GM19239 (cell line): ENCODE results near the gene LHPP.
"Not testable (repeated sequence)": the region's sequence is repeated elsewhere in the genome, so short reads cannot be mapped to it uniquely, and the experiment has no call there.

ENCODE experiments used
- DNase-seq: peaks from one replicate; pipeline ENCODE4 v3.0.0; 2011; ENCODE audit warnings: low spot score; ENCODE audit not compliant: insufficient read length
- FAIRE-seq: peaks from 2 replicates; lab custom pipeline; 2011; peaks lifted over from hg19 to GRCh38; lab: Jason Lieb, UNC

LHPP gene

DNA sequence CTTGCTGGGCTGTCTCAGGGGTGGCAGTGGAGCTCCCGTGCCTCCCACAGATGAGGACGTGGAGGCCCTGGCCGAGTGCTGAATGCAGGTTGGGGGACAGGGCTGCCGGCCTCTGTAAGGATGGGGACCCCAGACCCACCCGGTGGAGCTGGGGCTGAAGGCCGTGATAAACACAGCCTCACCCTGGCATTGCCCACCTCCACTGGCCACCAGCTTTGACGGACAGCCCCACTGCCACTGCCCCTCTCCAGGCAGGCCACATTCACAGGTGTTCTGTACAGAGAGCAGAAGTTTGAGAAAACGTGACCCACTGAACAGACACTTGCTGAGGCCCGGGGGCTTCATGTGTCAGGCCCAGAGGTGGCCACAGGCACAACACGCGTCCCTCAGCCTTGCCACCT lies 126.2 kb downstream of the LHPP start:
- DNase-seq (no peak), FAIRE-seq (no peak)

DNA sequence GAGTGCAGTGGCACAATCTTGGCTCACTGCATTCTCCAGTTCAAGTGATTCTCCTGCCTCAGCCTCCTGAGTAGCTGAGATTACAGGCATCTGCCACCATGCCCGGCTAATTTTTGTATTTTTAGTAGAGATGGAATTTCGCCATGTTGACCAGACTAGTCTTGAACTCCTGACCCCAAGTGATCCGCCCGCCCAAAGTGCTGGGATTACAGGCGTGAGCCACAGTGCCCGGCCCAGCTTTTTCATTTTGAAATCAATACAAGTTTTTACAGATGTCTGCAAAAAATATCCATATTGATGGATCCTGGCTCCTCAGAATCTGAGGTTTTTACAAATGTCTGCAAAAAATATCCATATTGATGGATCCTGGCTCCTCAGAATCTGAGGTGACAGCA lies 126.7 kb downstream of the LHPP start:
- FAIRE-seq, DNase-seq: not testable (repeated sequence)

DNA sequence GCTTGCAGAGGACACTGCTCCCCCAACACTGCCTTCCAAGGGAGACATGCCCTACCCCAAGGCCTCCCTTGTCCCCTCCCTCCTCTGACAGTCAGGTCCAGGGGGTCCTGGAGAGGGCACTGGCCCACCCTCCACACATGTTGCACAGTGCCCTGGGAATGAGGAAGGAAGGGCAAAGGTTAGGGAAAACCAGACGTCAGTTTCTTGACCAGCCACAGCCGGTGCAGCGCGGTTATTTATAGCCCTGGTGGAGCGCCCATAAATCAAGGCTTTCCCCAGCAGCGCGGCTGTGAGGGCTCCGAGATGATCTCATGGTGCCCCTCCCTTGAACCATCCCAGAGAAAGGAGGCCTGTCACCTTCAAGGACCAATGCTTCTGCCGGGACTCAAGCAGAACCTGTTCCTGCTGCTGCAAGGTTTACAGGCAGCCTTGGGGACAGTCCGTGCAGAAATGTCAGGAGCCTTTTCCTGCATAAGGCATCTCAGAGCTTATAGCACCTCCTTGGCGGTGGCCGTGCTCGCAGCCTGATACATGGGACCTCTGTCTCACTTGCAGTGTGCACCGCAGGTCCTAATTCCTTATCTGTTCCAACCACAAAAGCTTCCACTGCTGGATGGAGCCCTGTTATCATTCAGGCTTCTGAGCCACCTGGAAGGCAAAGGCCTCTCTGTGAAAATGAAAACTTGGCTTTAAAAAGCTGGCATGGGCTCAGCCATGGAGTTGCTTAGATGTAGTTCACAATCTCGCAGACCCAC lies 127.3 kb downstream of the LHPP start:
- FAIRE-seq (no peak), DNase-seq (no peak)

DNA sequence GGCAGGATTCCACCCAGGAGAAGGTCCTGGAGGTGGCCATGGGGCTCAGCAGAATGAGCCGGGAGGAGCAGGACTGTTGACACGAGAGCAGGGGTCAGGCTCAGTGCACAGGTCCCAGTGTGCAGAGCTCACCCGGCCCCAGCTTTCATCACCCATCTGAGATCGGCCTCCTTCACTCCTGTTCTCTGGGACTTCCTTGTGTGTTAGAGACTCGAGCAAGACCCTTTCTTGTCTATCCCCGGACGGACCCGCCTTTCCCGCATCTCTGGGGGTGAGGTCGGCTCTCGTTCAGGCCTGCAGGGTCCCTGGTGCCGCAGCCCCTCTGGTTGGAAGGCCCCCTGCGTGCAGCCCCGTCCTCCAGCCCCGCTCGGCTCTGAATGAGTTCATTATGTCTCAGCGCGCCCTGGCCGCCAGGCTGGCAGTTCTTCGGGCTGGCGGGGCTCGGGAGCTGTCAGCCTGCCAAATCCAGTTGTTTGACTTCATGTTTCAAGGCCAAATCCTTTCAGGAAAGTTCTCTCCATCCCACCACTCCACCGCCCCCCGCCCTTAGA lies 127.9 kb downstream of the LHPP start:
- DNase-seq (no peak), FAIRE-seq (no peak)

DNA sequence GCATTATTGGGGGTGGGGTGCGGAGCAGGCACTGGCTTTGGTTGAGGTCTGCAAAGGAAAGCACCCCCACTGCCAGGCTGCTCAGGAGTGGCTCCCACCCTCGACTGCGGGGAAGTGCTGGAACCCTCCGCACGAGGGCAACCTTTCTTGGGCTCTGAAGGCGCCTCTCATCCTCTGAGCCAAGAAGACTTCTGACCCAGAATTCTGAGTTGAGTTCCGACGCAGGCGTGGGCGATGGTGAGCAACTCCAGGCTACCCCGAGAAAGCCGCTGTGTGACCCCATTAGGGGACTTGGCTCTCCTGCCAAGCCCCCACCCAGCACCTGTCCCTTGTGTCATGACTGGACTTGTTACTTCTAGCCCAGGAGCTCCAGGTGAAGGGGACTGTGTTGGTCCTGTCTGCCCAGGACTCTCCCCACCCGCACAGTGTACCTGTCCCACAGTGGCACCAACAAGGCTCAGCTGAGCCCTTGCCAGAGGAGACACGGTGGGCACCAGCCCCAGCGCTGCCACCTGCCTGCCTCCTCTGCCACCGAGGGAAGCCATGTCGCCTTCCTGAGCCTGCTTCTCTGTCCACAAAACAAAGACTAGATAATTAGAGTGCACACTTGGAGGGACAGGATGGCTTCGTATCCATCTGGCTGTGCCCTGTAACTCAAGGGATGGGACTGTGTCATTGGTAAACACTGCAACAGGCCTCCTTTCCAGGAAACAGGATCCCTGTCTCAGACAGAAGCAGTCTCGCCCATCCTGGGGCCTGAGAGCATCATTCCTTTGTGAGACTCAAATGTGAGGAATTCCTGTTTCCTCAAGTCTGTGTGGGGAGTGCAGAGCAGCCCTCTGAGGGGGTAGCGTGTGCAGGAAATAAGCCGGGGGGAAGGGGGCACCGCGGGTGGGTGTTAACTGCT lies 128.8 kb downstream of the LHPP start:
- FAIRE-seq: no peak
- no peak for DNase-seq

DNA sequence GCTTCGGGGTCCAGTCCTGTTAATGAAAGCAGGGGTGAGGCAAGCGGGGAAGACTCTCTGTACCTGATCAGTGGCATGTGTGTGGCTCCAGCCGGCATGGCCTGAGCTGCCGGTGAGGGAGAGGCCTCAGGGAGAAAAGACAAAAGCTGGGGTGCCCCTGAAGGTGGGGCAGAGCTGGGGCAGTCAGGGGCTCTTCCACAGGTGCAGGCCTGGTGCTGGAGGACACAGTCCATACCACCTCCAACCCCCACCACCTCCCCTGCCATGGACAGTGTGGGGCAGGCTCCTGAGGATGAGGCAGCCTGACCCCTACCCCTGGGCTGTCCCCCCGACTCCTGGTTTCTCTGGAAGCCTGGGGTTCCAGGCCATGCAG lies 129.5 kb downstream of the LHPP start:
- FAIRE-seq (no peak), DNase-seq (no peak)

DNA sequence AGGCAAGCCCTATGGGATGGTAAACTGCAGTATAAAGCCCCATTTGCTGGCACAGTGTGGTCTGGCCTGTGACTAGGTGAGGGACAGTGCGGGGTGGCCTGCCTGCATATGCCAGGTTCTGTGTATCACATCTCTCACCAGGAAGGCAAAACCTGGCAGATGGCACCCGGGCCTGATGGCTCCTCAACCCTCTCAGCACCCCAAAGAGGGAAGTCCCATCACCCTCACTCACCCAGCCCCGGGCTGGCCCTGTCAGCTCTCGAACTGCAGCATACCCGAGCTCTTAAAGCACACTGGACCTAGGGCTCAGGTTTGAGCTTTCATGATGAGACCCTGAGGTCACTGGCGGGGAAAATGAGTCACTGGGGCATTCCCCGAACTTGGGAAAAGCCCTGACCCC lies 130.5 kb downstream of the LHPP start:
- DNase-seq (no peak), FAIRE-seq (no peak)

DNA sequence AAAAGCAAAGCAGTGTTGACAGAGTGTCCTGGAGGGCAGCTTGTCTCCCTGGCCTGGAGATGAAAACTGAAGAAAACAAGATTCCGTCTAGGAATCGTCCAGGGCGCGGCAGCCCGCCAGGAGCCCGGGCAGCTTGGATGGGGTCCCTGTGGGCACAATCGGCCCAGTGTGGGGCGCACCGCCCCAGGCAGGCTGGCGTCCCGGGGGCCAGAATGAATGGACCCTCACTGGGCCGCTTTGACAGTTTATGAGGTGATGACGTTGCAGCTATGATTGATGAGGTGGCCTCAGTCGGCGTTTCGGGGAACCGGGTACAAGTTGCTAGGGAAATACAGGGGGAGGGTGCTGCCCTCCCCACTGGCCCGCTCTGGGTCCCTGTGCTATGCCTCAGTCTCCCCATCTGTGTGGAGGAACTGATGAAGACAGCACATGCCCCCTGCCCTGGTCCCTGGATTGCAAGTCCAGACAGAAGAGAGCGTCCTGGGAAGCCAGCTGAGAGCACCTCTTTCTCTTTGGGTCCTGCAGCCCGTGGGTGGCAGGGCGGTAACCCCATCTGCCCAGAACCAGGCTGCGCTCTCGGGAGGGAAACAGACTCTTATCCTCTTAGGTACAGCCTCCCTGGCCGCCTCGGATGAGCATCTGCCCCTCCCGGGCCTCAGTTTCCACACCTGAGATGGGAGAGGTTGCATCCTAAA lies 131.3 kb downstream of the LHPP start:
- DNase-seq: no peak
- FAIRE-seq: no peak

DNA sequence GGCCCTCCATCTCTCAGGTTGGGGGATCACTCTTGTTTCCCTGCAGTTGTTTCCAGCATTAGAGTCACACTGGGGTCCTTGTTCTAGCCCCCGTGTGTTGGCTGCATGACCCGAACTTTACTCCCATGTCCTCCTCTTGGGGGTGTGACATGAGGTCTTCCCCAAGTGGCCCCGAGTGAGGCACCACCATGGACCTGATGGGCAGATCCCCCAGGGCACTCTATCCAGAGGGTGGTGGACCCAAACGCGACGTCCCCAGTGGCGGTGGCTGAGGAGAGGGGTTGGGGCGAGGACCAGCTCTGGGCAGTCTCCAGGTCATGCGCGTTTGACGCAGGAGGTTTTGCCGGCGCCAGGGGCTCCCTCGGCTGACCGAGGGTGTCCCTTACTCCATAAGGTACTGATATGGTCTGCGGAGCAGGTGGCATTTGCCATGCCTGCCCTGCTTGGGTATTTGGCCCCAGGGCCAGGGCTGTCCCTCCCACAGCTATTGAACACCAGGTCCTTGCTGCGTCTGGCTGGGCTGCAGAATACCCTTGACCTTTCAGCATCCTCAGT lies 131.9 kb downstream of the LHPP start:
- FAIRE-seq (no peak), DNase-seq (no peak)

DNA sequence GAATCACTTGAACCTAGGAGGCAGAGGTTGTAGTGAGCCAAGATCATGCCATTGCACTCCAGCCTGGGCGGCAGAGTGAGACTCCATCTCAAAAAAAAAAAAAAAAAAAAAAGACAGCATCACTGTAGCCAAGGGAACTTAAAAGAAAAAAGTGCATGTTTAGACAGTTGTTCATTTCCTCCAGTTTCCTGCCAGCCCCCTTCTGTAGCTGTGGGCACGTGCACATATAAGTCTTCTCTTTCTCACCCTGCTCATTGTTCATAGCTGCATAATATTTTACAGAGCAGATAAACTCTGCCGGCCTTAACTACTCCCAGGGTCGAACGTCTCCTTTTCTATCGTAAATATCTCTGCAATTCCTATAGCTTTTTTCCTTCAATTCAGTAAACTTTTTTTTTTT lies 132.6 kb downstream of the LHPP start:
- FAIRE-seq: no peak

DNA sequence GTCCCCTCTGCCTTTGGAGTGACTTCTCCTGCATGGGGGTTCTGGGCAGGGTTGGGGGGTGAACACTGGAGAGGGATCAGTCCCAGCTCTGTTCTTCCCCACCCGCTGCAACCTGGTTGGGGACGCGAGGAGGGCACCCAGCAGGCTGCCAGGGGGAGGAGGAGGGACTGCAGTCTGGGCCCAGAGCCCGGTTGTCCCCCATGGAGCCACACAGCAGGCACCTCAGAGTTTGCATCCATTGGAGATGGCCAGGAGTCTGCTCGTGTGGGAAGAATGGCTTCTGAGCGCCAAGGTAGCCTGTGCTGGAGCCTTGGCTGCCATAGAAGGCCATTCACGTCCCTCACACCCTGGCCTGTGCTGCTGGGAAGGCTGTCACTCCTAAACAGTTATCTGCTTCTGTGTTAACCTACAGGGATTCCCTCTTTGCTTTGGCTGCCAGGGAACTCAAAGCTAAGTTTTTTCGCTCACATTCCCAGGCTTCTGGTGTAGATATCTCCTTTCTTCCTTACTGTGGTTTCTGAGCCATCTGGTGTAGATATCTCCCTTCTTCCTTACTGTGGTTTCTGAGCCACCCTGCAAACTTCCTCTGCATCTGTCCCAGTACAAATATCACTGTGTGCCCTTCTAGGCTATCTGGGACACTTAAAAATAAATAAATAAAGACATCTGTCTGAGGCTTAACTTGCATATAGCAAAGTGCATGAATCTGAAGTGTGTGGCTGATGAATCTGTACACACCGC lies 133.7 kb downstream of the LHPP start:
- FAIRE-seq (no peak), DNase-seq (no peak)

More for the DNA sequence above, 132.6 kb downstream of the LHPP start:
- no peak for DNase-seq

DNA sequence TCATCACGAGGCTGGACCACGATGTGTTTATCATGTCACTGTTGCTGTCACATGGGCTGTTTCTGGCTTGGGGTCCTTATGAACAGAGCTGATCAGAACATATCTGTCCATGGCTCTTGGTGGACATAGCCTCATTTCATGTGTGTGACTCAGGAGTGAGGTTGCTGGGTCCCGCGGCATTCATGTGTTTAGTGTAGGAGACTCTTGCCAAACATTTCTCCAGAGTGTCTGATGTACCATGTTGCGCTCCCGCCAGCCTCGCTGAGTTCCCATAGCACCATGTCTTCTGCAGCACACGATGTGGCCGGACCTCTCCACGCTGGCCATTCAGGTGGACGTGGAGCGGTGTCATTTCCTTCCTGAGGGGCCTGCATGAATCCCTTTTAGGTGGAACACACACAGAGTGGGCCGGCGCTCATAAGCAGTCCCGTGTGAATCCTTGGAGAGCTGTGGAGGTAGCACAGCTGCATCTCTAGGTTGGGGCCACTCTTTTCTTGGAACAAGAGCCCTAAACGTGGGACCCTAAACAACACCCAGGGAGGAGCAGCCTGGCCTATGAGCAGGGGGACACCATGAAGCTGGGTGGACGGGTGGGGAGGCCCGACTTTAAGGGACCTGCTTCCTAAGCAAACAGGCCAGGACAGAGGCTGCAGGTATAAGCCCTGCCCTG lies 134.6 kb downstream of the LHPP start:
- DNase-seq (no peak), FAIRE-seq (no peak)

DNA sequence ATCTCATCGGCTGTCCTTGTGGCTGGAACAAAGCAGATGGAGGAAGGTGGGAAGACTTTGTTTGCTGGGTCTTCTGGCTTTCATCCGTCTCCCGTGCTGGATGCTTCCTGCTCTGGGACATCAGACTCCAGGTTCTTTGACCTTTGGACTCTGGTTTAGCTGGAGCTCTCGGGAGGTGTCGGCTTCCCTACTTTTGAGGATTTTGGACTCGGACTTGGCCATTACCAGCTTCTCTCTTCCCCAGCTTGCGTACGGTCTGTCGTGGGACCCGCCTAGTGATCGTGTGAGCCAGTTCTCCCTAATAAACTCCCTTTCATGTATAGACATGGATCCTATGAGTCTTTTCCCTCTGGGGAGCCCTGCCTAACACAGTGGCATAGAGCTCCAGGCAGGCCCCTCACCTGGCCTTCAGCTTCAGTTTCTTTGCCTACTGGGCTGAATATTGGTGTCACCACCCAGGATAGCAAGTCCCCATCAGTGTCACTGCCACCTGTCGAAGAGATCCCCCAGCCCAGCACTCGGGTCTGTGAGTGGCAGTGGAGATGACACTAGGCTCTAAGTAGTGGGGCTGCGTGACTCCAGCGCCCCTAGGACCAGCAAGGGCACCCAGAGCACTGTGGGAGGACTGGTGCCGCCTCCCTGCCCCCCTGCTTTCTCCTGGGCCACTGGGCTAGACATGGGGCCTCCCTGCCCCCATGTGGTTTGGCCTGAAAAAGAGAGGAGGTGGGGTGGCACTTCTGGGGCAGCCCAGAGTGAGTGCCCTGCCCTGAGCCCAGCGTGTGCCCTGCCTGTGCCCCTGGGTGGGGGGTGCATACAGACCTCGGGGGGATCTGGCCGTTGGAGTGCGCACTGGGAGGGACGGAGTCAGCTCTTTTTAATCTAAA lies 135.6 kb downstream of the LHPP start:
- DNase-seq (no peak), FAIRE-seq (no peak)

DNA sequence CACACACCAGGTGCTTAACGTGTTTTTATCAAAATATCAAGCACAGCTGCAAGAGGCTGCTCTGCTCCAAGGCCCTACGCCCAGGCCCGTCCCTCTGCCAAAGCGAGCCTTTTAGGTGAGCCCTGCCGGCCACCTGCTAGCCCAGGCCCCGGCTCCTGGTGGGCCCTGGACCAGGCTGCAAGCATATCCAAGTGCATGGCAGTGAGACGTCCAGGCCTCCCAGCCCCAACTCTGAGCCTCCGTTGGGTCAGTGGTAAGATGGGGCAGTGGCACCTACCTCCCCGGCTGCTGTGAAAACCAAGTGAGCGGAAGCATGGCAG lies 136.2 kb downstream of the LHPP start:
- FAIRE-seq: no peak

DNA sequence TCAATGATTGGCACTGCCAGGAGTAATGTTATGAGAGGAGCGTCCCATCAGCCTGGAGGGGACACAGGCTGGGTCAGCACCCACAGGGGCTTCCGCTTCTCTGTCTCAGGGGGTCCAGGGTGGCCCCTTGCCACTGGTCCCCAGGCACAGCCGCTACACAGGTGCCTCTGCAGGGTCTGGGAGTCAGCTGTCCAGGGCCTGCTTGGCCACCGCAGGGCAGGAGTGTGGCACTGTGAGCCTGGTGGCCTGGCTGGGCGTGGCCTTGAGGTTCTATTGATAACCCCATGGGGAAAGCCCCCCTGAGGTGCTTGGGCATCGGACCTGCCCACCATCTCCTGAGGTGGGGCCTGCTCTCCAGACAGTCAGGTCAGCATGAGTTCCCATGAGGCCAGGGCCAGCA lies 136.6 kb downstream of the LHPP start:
- DNase-seq (no peak), FAIRE-seq (no peak)

More for the DNA sequence above, 136.2 kb downstream of the LHPP start:
- no peak for DNase-seq

DNA sequence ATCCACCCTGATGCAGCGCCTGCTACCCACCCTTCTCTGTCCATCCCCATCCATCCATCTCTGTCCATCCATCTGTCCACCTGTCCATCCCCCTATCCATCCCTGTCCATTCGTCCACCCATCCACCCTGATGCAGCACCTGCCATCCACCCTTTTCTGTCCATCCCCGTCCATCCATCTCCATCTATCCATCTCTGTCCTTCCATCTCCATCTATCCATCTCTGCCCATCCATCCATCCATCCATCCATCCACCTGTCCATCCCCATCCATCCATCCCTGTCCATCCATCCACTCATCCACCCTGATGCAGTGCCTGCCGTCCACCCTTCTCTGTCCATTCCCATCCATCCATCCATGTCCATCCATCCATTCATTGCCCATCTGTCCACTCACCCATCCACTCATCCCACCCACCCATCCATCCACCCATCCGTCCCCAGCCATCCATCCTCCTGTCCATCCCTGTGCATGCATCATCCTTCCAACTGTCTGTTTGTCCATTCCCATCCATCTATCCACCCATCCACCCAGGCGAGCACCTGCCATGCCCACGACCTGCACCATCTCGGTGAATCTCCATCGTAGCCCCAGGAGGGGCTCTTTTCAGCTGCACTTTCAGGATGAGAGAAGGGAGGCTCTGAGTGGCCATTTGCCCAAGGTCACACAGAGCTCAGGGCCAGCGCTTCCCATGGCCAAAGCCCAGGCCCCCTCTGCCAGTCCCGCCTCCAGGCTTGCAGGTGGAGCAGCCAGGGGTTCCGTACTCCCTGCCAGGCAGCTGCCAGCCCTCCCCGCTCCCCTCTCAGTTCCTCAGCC lies 137.4 kb downstream of the LHPP start:
- no peak for FAIRE-seq

DNA sequence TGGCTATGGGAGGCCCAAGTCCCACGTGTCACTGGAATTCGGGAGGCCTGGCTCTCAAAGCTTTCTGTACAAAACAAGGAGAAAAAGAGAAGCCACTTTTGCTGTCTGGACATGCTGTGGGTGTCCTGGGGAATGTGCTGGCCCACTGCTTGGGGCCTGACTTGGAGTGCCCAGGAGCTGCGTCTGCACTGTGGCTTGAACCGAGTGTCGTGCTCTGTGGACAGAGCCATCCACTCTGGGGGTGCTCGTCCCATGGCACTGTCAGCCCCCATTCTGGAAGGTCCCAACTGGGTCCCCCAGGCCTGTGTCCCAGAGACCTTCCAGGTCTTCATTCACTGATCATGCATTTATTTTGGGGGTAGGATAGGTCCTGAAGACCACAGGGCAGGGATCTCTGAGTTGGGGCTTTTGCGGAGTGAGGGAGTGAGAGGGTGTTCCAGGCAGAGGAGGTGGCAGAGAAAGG lies 138.0 kb downstream of the LHPP start:
- DNase-seq (no peak), FAIRE-seq (no peak)

More for the DNA sequence above, 137.4 kb downstream of the LHPP start:
- DNase-seq: no peak
